Activated naive CD8-positive, alpha-beta T cell treated with anti-CD3 and anti-CD28 coated beads, Interleukin-2, amount 50 U/mL, for 24 hours (primary cell): Measurements from ENCODE around the gene STARD3.

Experiments
- ATAC-seq: fragments of 150-1000 bp; cut with Tn5 transposase; one replicate; pipeline ENCODE4 v1.10.0; 2021
- DNase-seq: peaks from one replicate; pipeline ENCODE4 v3.0.0; 2021
- H3K27ac Mint-ChIP-seq: one replicate; pipeline ENCODE4 v1.8.0; 2021; ENCODE audit warnings: mild to moderate bottlenecking, mixed read lengths
- H3K27me3 Mint-ChIP-seq: one replicate; pipeline ENCODE4 v1.8.0; 2021; ENCODE audit warnings: mixed read lengths
- H3K36me3 Mint-ChIP-seq: one replicate; pipeline ENCODE4 v1.8.0; 2021; ENCODE audit warnings: low read depth, mixed read lengths
- H3K4me1 Mint-ChIP-seq: one replicate; pipeline ENCODE4 v1.8.0; 2021; ENCODE audit warnings: mixed read lengths
- H3K4me3 Mint-ChIP-seq: one replicate; pipeline ENCODE4 v1.8.0; 2021; ENCODE audit warnings: mild to moderate bottlenecking, moderate library complexity, mixed read lengths
- H3K9me3 Mint-ChIP-seq: one replicate; pipeline ENCODE4 v1.8.0; 2021; ENCODE audit warnings: mixed read lengths

Gene STARD3

GRCh38 chr17:39650121-39650579 is 13.2 kb downstream of the STARD3 start:
- Mint-ChIP-seq H3K4me3 (no peak overlapping the region), H3K27ac (peak overlapping the region; percentile 38), H3K36me3 (peaks cover 7% of the 10 kb centered on the region), H3K27me3 (no peaks in the 10 kb centered on the region), H3K9me3 (no peaks in the 10 kb centered on the region), H3K4me1 (peaks cover 29% of the 10 kb centered on the region)
- no peak for ATAC-seq
- no peak for DNase-seq

GRCh38 chr17:39651923-39652586 is 15.1 kb downstream of the STARD3 start:
- peak overlapping the region; percentile 21 for H3K27ac Mint-ChIP-seq
- H3K27me3 Mint-ChIP-seq: no peaks in the 10 kb centered on the region
- no peak for DNase-seq
- H3K36me3 Mint-ChIP-seq: peaks cover 12% of the 10 kb centered on the region
- H3K9me3 Mint-ChIP-seq: no peaks in the 10 kb centered on the region
- H3K4me1 Mint-ChIP-seq: peaks cover 27% of the 10 kb centered on the region
- ATAC-seq: no peak
- H3K4me3 Mint-ChIP-seq: no peak overlapping the region

- Mint-ChIP-seq H3K4me1 (peaks cover 24% of the 10 kb centered on the region), H3K9me3 (no peaks in the 10 kb centered on the region), H3K27ac (peak overlapping the region; percentile 21), H3K4me3 (no peak overlapping the region), H3K36me3 (peaks cover 12% of the 10 kb centered on the region), H3K27me3 (no peaks in the 10 kb centered on the region)
- ATAC-seq (no peak), DNase-seq (no peak)
Measured at GRCh38 chr17:39652587-39653315, 15.8 kb downstream of the STARD3 start.

GRCh38 chr17:39653316-39653661 is 16.3 kb downstream of the STARD3 start:
- H3K4me3 Mint-ChIP-seq: no peak overlapping the region
- no peaks in the 10 kb centered on the region for H3K27me3 Mint-ChIP-seq
- DNase-seq (no peak), ATAC-seq (no peak)
- H3K9me3 Mint-ChIP-seq: no peaks in the 10 kb centered on the region
- H3K27ac Mint-ChIP-seq: no peak overlapping the region
- H3K4me1 Mint-ChIP-seq: peaks cover 26% of the 10 kb centered on the region
- peaks cover 12% of the 10 kb centered on the region for H3K36me3 Mint-ChIP-seq

GRCh38 chr17:39653662-39654331 is 16.9 kb downstream of the STARD3 start:
- Mint-ChIP-seq H3K27ac (no peak overlapping the region), H3K9me3 (no peaks in the 10 kb centered on the region), H3K36me3 (peaks cover 12% of the 10 kb centered on the region), H3K27me3 (no peaks in the 10 kb centered on the region), H3K4me1 (peaks cover 30% of the 10 kb centered on the region), H3K4me3 (no peak overlapping the region)
- DNase-seq: peak; percentile 87
- ATAC-seq: peak; percentile 79

GRCh38 chr17:39655105-39655504 is 18.2 kb downstream of the STARD3 start:
- peaks cover 38% of the 10 kb centered on the region for H3K4me1 Mint-ChIP-seq
- H3K27ac Mint-ChIP-seq: no peak overlapping the region
- ATAC-seq (no peak), DNase-seq (no peak)
- H3K36me3 Mint-ChIP-seq: peaks cover 9% of the 10 kb centered on the region
- H3K9me3 Mint-ChIP-seq: no peaks in the 10 kb centered on the region
- H3K27me3 Mint-ChIP-seq: no peaks in the 10 kb centered on the region
- H3K4me3 Mint-ChIP-seq: no peak overlapping the region

- no peak for DNase-seq
- peaks cover 22% of the 10 kb centered on the region for H3K4me1 Mint-ChIP-seq
- no peaks in the 10 kb centered on the region for H3K27me3 Mint-ChIP-seq
- no peak overlapping the region for H3K4me3 Mint-ChIP-seq
- H3K36me3 Mint-ChIP-seq: peaks cover 7% of the 10 kb centered on the region
- H3K27ac Mint-ChIP-seq: no peak overlapping the region
- no peak for ATAC-seq
- H3K9me3 Mint-ChIP-seq: no peaks in the 10 kb centered on the region
Measured at GRCh38 chr17:39658346-39658745, 21.4 kb downstream of the STARD3 start.

- DNase-seq: no peak
- peaks cover 22% of the 10 kb centered on the region for H3K4me1 Mint-ChIP-seq
- ATAC-seq: no peak
- H3K9me3 Mint-ChIP-seq: no peaks in the 10 kb centered on the region
- no peak overlapping the region for H3K4me3 Mint-ChIP-seq
- no peaks in the 10 kb centered on the region for H3K27me3 Mint-ChIP-seq
- H3K36me3 Mint-ChIP-seq: peaks cover 7% of the 10 kb centered on the region
- no peak overlapping the region for H3K27ac Mint-ChIP-seq
Measured at GRCh38 chr17:39658760-39659159, 21.8 kb downstream of the STARD3 start.

- H3K27ac Mint-ChIP-seq: peak overlapping the region; percentile 49
- DNase-seq (no peak), ATAC-seq (no peak)
- no peaks in the 10 kb centered on the region for H3K27me3 Mint-ChIP-seq
- H3K4me3 Mint-ChIP-seq: no peak overlapping the region
- peaks cover 24% of the 10 kb centered on the region for H3K4me1 Mint-ChIP-seq
- no peaks in the 10 kb centered on the region for H3K9me3 Mint-ChIP-seq
- peaks cover 5% of the 10 kb centered on the region for H3K36me3 Mint-ChIP-seq
Measured at GRCh38 chr17:39659279-39660010, 22.5 kb downstream of the STARD3 start.

GRCh38 chr17:39660011-39660360 is 23.0 kb downstream of the STARD3 start:
- H3K36me3 Mint-ChIP-seq: peaks cover 5% of the 10 kb centered on the region
- no peaks in the 10 kb centered on the region for H3K27me3 Mint-ChIP-seq
- peak overlapping the region; percentile 14 for H3K27ac Mint-ChIP-seq
- H3K4me1 Mint-ChIP-seq: peaks cover 24% of the 10 kb centered on the region
- no peaks in the 10 kb centered on the region for H3K9me3 Mint-ChIP-seq
- no peak overlapping the region for H3K4me3 Mint-ChIP-seq
- ATAC-seq (no peak), DNase-seq (no peak)

GRCh38 chr17:39660397-39661385 is 23.7 kb downstream of the STARD3 start:
- Mint-ChIP-seq H3K9me3 (no peaks in the 10 kb centered on the region), H3K4me3 (no peak overlapping the region), H3K36me3 (peaks cover under 1% of the 10 kb centered on the region), H3K4me1 (peaks cover 22% of the 10 kb centered on the region), H3K27me3 (peaks cover 1% of the 10 kb centered on the region), H3K27ac (no peak overlapping the region)
- ATAC-seq (no peak), DNase-seq (no peak)

GRCh38 chr17:39661744-39662541 is 25.0 kb downstream of the STARD3 start:
- Mint-ChIP-seq H3K9me3 (no peaks in the 10 kb centered on the region), H3K36me3 (no peaks in the 10 kb centered on the region), H3K27ac (no peak overlapping the region), H3K4me1 (peaks cover 24% of the 10 kb centered on the region), H3K27me3 (peaks cover 11% of the 10 kb centered on the region), H3K4me3 (no peak overlapping the region)
- ATAC-seq (no peak), DNase-seq (no peak)
